ENCODE results near the gene ADORA2B.

DNA sequence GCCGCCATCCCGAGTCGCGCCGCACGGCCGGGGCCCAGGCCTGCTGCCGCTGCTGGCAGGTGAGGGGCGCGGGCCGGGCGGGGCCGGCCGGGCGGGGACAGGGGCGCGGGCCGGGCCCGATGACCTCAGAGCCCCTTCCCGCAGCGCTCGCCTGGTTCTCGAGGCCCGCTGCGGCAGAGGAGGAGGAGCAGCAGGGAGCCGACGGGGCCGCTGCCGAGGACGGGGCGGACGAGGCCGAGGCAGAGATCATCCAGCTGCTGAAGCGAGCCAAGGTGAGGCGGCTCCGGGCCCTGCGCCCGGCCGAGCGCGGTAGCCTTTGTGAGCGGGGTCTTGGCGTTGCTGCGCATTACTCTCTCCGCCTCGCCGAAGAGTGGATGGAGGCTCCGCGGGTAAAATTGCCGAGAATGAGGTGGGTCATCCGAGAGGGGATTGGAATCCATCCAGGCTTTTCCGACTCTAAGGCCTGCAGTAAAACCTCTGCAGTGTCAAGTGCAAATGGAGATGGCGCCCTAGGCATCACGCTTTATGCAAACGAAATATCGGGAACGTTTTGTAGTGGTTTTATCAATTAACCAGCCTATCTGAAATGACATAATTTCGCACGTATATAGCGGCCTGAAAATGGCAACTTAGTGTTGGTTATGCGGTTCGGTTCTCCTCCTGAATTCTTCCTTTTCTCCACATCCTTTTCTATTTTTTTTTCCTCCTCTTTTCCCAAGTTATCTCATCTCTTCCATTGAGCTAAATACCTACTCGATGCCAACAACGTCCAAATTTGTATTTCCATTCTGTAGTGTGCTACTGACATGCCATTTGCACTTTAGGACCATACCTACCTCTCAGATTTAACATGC, 55.3 kb downstream of the ADORA2B start:
- TF ChIP-seq, protein P1, sequence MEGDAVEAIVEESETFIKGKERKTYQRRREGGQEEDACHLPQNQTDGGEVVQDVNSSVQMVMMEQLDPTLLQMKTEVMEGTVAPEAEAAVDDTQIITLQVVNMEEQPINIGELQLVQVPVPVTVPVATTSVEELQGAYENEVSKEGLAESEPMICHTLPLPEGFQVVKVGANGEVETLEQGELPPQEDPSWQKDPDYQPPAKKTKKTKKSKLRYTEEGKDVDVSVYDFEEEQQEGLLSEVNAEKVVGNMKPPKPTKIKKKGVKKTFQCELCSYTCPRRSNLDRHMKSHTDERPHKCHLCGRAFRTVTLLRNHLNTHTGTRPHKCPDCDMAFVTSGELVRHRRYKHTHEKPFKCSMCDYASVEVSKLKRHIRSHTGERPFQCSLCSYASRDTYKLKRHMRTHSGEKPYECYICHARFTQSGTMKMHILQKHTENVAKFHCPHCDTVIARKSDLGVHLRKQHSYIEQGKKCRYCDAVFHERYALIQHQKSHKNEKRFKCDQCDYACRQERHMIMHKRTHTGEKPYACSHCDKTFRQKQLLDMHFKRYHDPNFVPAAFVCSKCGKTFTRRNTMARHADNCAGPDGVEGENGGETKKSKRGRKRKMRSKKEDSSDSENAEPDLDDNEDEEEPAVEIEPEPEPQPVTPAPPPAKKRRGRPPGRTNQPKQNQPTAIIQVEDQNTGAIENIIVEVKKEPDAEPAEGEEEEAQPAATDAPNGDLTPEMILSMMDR (IDR thresholded peaks at IDR 0.05): no peak
- TF ChIP-seq POLR2A (IDR thresholded peaks at IDR 0.05): no peak
